Endodermal cell (in vitro differentiated cells): ENCODE measurements around the gene CCDC146. TPM values are rescaled to one million over a fixed set of nuclear protein-coding genes. Genes with fewer than 3 reads are reported as not detected.

ENCODE experiments used
- DNase-seq: peaks from one replicate; pipeline ENCODE4 v3.0.0-alpha.2; 2017
- H3K27ac ChIP-seq: 2 replicates; pipeline ENCODE4 v1.5.1; 2013; ENCODE audit warnings: mild to moderate bottlenecking, low read depth, low read length, moderate library complexity
- H3K27me3 ChIP-seq: 2 replicates; pipeline ENCODE4 v1.6.1; 2013; ENCODE audit warnings: mild to moderate bottlenecking, low read length, moderate library complexity; ENCODE audit not compliant: insufficient read depth, control insufficient read depth, poor library complexity, severe bottlenecking
- H3K36me3 ChIP-seq: 2 replicates; pipeline ENCODE4 v1.7.0; 2013; ENCODE audit warnings: mild to moderate bottlenecking, low read length, moderate library complexity; ENCODE audit not compliant: control insufficient read depth, insufficient read depth
- H3K4me1 ChIP-seq: one replicate; pipeline ENCODE4 v1.7.0; 2013; ENCODE audit warnings: low read length; ENCODE audit not compliant: control insufficient read depth, insufficient read depth
- H3K4me3 ChIP-seq: 2 replicates; pipeline ENCODE4 v1.5.1; 2013; ENCODE audit warnings: mild to moderate bottlenecking, low read length, moderate library complexity
- H3K9ac ChIP-seq: 2 replicates; pipeline ENCODE4 v1.6.1; 2013; ENCODE audit warnings: mild to moderate bottlenecking, low read length, moderate library complexity; ENCODE audit not compliant: poor library complexity, severe bottlenecking; ENCODE audit errors: extremely low read depth
- H3K9me3 ChIP-seq: 2 replicates; pipeline ENCODE4 v1.6.1; 2013; ENCODE audit warnings: mild to moderate bottlenecking, low read length, moderate library complexity; ENCODE audit not compliant: control insufficient read depth
- H3K27ac Mint-ChIP-seq: 2 replicates; pipeline ENCODE4 v1.8.0; 2020; ENCODE audit warnings: mixed read lengths
- H3K27me3 Mint-ChIP-seq: 2 replicates; pipeline ENCODE4 v1.8.0; 2021; ENCODE audit warnings: mild to moderate bottlenecking, mixed read lengths; ENCODE audit not compliant: insufficient read depth
- H3K36me3 Mint-ChIP-seq: 2 replicates; pipeline ENCODE4 v1.8.0; 2020; ENCODE audit warnings: low read depth, mixed read lengths
- H3K4me1 Mint-ChIP-seq: 2 replicates; pipeline ENCODE4 v1.8.0; 2020; ENCODE audit warnings: mixed read lengths
- H3K4me3 Mint-ChIP-seq: 2 replicates; pipeline ENCODE4 v1.8.0; 2020; ENCODE audit warnings: mild to moderate bottlenecking, moderate library complexity, mixed read lengths
- H3K9me3 Mint-ChIP-seq: 2 replicates; pipeline ENCODE4 v1.8.0; 2020; ENCODE audit warnings: mild to moderate bottlenecking, mixed read lengths
- whole genome bisulfite sequencing, 2 experiments: methylation state at CpG; one replicate each; pipeline versions ENCODE4 v1.1.5 to v1.1.7; 2013; ENCODE audit warnings: missing lambda C conversion rate in 2 of 2, mixed read lengths in 1 of 2; ENCODE audit not compliant: insufficient coverage in 1 of 2, insufficient read length in 1 of 2; 5-methylcytosine and 5-hydroxymethylcytosine counted together
- total RNA-seq, 2 donors: library from RNA; stranded (reverse); fragmentation: NEBNext Ultra II Directional in 1 of 2; extraction: Animal tissue kit (Norgen Biotek cat#: 25700) in 1 of 2; gene quantifications; 2 replicates in 1 of 2; 3 replicates in 1 of 2; pipeline ENCODE4 v1.2.1, GENCODE V29; 2021
- TF ChIP-seq, protein P1 (sequence below): fragments of 200-600 bp; sonication (generic); conservative IDR thresholded peaks from 2 replicates; pipeline ENCODE4 v1.5.0; 2021; ENCODE audit warnings: antibody characterized with exemption, mild to moderate bottlenecking

CCDC146 gene
- total RNA-seq, 2 donors from 2014 or later: 2.7 to 5.2 TPM

DNA sequence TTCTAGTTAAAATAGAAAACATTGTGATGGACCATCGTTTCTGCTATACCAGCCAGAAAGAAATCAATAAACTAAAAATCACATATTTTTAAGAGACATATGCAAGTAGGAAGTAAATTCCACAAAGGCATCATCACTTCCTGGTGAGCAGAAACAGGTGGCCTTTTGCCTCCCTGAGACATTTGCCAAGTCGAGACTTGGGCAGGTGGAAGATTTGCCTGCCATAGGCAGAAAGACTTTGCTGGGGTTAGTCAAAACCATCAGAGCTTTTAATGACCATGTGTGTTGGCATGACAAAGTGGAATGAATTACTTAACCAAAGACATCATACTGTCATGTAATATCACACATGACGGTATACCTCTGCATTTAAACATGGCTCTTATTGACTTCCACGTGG, 143.3 kb downstream of the CCDC146 start:
- no peaks in the 10 kb centered on the region for H3K9me3 ChIP-seq
- H3K4me3 ChIP-seq: no peak overlapping the region
- no peaks in the 10 kb centered on the region for H3K4me1 ChIP-seq
- Mint-ChIP-seq H3K4me3 (no peak overlapping the region), H3K9me3 (no peaks in the 10 kb centered on the region), H3K4me1 (no peaks in the 10 kb centered on the region), H3K36me3 (no peaks in the 10 kb centered on the region), H3K27me3 (no peaks in the 10 kb centered on the region), H3K27ac (no peak overlapping the region)
- H3K36me3 ChIP-seq: no peaks in the 10 kb centered on the region
- no peak for DNase-seq
- TF ChIP-seq, protein P1, sequence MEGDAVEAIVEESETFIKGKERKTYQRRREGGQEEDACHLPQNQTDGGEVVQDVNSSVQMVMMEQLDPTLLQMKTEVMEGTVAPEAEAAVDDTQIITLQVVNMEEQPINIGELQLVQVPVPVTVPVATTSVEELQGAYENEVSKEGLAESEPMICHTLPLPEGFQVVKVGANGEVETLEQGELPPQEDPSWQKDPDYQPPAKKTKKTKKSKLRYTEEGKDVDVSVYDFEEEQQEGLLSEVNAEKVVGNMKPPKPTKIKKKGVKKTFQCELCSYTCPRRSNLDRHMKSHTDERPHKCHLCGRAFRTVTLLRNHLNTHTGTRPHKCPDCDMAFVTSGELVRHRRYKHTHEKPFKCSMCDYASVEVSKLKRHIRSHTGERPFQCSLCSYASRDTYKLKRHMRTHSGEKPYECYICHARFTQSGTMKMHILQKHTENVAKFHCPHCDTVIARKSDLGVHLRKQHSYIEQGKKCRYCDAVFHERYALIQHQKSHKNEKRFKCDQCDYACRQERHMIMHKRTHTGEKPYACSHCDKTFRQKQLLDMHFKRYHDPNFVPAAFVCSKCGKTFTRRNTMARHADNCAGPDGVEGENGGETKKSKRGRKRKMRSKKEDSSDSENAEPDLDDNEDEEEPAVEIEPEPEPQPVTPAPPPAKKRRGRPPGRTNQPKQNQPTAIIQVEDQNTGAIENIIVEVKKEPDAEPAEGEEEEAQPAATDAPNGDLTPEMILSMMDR: no peak
- H3K9ac ChIP-seq: no peak overlapping the region
- H3K27me3 ChIP-seq: no peaks in the 10 kb centered on the region
- no peak overlapping the region for H3K27ac ChIP-seq
- WGBS, 2 experiments: 85 to 91% methylated on average over 3 to 4 of the region's 4 CpGs

DNA sequence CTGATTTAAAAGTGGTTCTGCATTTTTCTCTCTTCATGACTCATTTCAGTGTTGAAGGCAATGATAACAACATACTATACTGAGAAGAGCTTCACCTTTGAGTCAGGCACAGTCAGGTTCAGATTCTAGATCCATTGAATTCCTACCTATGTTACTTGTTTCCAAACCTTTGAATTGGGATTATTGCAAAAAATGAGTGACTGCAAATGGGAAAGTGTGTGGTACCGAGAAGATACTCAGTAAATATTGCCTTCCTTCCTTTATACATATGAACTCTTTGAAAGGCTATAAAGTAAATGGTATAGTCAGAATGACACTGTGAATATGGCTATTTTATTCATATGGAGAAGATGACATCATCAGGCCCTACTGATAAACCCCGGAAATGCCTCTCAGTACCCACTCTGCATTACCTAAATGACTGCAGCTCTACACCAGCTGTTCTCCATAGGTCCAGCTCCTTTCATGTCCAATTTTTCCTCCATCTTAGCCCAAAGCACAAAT, 143.9 kb downstream of the CCDC146 start:
- Mint-ChIP-seq H3K27ac (no peak overlapping the region), H3K36me3 (no peaks in the 10 kb centered on the region), H3K4me1 (no peaks in the 10 kb centered on the region), H3K4me3 (no peak overlapping the region), H3K27me3 (no peaks in the 10 kb centered on the region), H3K9me3 (no peaks in the 10 kb centered on the region)
- TF ChIP-seq, protein P1: no peak
- Histone ChIP-seq H3K4me3 (no peak overlapping the region), H3K27me3 (no peaks in the 10 kb centered on the region), H3K9ac (no peak overlapping the region), H3K36me3 (no peaks in the 10 kb centered on the region), H3K27ac (no peak overlapping the region), H3K9me3 (no peaks in the 10 kb centered on the region), H3K4me1 (no peaks in the 10 kb centered on the region)
- DNase-seq: no peak
- WGBS, 2 experiments: 75 to 93% methylated on average over 1 to 2 of the region's 2 CpGs

DNA sequence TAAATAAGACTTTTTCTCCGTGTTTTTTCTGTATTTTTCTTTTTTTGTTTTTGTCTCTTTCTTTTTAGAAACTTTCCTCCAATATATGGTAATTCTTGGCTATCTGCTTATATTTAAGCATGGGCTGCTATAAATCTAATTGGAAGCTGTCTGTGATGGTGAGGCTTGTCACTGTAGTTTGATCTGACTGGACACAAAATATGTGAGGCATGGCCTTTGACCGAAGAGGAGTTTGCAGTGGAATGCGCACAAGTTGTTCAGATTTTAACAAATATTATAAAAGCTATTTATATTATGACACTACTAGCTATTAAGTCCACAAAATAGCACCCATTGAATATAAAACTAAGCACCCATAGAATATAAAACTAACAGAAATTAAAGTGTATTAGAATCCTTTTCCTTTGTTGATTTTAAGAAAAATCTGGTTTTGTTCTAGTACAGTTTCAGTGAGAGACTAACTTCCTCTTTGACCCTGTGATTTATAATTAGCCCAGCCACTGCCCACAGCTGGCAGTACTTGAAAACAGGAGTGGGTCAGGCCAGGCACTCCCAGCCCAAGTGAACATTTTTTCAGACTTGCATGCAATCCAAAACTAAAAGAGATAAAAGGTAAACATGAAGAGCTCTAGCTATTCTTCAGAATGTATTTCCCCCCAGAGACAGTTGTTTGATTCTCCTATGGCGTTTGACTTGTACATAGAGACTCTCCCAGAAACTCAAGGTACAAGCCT, 147.1 kb downstream of the CCDC146 start:
- no peaks in the 10 kb centered on the region for H3K27me3 ChIP-seq
- no peaks in the 10 kb centered on the region for H3K27me3 Mint-ChIP-seq
- H3K4me3 Mint-ChIP-seq: no peak overlapping the region
- no peaks in the 10 kb centered on the region for H3K4me1 ChIP-seq
- WGBS, 2 experiments: 98 to 100% methylated on average over 1 to 3 of the region's 4 CpGs
- no peak overlapping the region for H3K4me3 ChIP-seq
- DNase-seq: no peak
- H3K36me3 Mint-ChIP-seq: no peaks in the 10 kb centered on the region
- no peak overlapping the region for H3K27ac ChIP-seq
- no peaks in the 10 kb centered on the region for H3K9me3 Mint-ChIP-seq
- no peaks in the 10 kb centered on the region for H3K4me1 Mint-ChIP-seq
- no peak overlapping the region for H3K9ac ChIP-seq
- TF ChIP-seq, protein P1: no peak
- no peaks in the 10 kb centered on the region for H3K9me3 ChIP-seq
- H3K27ac Mint-ChIP-seq: no peak overlapping the region
- no peaks in the 10 kb centered on the region for H3K36me3 ChIP-seq
